HPDE6-E6E7 (cell line): ENCODE results near the gene SERAC1.
"Not testable (repeated sequence)": the region's sequence is repeated elsewhere in the genome, so short reads cannot be mapped to it uniquely, and the experiment has no call there.

Source experiments
- DNase-seq: peaks from one replicate; pipeline ENCODE4 v3.0.0; 2011; ENCODE audit warnings: missing footprints; ENCODE audit errors: extremely low spot score

Gene SERAC1

DNA sequence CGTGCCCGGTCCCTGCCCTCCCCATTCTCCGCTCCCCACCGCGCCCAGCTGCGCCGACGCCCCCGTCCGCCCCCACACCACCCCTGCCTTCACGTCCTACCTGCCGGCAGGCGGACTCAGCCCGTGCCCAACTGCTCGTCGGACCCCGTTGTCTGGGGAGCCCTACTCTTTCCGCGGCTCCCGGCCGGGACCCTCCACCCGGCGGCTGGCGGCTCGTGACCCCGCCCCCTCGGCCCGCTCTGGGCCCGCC, at the start of gene SERAC1:
Gene SERAC1, minus strand, starts transcription at position 223 of the 250 bp plus-strand sequence. CDS start 9,899 bp downstream, outside the sequence.
- DNase-seq, result no peak

- no peak for DNase-seq
Observed at GRCh38 chr6:158213925-158214674, 46.0 kb upstream of the SERAC1 start.

DNA sequence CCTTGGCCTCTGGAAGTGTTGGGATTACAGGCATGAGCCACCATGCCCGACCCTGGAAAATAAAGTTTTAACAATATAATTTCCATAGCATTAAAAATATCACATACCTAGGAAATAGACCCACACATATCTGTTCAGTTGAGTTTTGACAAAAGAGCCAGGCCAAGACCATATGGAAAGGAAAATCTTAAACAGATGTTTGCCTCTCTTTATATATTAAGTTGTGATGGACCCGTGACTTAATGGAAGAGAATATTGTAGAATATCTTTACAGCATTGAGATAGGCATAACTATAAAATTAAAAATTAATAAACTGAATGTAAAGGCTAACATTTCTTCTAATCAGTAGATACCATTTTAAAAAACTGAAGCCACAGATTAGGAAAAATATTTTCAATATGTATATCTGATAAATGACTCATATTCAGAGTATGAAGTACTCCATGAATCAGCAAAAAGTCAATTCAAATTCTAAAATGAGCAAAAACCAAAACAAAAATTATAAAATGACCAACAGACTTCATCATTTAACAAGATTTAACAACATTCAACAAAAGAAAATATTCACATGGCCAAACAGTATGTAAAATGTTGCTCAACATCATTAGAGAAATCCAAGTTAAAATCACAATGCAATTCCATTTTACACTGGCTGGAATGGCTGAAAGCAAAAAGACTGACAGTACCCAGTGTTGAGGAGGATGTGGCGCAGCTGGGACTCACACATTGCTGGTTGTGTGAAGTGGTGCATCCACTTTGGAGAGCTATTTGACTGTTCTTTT, 43.4 kb upstream of the SERAC1 start:
- no peak for DNase-seq

- not testable (repeated sequence) for DNase-seq
Observed at GRCh38 chr6:158209582-158210333, 41.7 kb upstream of the SERAC1 start.

DNA sequence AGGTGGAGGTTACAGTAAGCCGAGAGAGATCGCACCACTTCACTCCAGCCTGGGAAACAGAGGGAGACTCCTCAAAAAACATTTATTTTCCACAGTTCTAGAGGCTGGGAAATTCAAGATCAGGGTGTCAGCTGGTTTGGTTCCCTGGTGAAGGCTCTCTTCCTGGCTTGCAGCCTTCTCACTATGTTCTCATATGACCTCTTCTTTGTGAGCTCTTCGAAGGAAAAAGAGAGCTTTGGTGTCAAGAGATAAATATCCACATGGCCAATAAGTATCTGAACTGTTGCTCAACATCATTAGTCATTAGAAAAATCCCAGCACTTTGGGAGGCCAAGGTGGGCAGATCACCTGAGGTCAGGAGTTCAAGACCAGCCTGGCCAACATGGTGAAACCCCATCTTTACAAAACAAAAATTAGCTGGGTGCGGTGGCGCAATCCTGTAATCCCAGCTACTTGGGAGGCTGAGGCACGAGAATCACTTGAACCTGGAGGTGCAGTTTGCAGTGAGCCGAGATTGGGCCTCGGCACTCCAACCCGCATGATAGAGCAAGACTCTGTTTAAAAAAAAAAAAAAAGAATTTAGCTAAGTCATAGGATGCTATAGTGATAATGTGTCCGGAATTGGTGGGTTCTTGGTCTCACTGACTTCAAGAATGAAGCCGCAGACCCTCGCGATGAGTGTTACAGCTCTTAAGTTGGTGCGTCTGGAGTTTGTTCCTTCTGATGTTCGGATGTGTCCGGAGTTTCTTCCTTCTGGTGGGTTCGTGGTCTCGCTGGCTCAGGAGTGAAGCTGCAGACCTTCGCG, 40.4 kb upstream of the SERAC1 start:
- not testable (repeated sequence) for DNase-seq

- peak; percentile 49 for DNase-seq
Observed at GRCh38 chr6:158207422-158207788, 39.3 kb upstream of the SERAC1 start.

DNA sequence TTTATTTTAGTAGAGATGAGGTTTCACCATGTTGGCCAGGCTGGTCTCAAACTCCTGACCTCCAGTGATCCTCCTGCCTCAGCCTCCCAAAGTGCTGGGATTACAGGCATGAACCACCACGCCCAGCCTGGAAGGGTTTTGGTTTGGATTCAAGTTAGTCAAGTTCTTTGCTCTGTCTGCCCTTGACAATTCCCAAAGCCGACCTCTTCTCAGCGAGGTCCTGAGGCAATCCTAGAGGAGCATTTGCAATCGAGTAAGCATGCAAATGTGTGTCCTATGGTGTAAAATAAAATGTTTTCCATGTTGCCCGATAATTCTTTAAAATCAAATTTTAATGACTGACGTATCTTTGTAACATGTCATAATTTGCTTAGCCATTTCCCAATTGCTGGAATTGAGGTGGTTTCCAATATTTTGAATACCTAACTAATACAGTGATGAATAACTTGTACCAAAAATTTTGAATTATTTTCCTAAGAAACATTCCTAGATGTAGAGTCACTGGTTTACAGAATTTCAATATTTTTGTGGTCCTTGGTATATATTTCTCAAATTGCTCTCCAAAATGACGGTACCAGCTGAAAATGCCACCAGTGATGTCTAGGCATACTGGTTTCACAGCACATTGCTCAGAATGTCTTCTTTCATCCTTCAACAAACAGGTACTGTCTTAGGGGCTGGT, 38.8 kb upstream of the SERAC1 start:
- DNase-seq, result no peak

DNA sequence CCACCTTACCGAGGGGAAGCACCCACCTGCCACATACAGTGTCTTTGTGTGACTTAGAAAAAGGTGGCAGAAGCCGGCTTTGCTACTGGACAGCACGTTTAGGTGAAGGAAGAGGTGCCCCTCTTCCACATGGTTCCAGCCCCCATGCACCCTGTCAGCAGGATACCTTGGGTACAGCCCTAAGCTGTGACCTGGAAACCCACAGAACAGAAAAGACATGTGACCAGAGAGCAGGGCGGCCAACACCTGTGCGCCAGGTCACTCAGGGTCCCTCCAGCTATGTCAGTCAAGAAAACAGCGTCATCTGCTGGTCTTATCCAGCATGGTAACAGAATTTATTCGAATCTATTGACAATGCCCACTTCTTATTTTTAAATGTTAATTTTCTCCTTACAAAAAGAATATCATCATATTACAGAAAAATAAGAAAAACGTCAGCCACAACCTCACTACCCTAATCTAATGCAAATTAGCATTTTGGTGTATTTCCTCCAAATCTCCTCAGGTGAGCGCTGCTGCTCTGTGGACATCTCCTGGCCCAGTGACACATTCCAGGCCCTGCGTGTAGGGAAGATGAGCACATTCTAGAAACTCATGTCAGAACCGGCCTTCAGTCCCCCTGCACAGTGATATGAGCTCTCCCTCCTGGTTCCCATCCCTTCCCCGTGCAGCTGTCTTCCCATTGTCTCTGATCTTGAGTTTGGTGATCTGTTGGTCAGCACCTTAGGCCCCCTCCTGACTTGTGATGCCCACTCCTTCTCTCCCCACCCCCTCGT, 37.3 kb upstream of the SERAC1 start:
- no peak for DNase-seq

GRCh38 chr6:158198461-158198860, 30.4 kb upstream of the SERAC1 start:
- no peak for DNase-seq

- DNase-seq, result no peak
Observed at GRCh38 chr6:158194487-158195280, 26.6 kb upstream of the SERAC1 start.

DNA sequence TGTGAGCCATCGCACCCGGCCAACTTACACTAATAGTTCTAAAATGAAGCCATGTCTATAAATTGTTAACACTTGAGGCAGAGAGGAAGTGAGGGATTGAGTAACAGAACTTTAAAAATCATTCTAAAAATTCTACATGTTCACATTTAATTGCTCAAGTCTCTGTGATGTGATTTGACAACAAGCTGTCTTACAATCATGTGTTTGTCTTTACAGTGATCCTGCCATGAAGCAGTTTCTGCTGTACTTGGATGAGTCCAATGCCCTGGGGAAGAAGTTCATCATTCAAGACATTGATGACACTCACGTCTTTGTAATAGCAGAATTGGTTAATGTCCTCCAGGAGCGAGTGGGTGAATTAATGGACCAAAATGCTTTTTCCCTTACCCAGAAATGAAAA, 23.7 kb upstream of the SERAC1 start:
- DNase-seq, result no peak

DNA sequence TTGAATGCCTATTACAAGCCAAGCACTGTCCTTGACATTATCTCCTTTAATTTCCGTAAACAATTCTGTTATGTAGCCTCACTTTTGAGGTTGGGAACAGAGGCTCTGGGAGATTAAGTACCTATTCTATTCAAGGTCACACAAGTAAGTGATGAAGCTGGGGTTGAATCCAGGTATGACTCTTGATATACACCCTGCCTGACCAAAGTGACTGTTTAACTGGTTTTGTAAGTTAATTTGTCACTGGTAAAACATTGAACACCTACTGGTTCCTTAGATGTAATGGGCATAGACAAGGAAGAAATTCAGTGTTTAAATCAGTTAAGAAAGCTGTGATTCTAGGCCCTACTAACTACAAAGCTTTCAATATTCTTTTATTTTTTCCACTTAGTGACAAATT, 23.0 kb upstream of the SERAC1 start:
- DNase-seq, result no peak

DNA sequence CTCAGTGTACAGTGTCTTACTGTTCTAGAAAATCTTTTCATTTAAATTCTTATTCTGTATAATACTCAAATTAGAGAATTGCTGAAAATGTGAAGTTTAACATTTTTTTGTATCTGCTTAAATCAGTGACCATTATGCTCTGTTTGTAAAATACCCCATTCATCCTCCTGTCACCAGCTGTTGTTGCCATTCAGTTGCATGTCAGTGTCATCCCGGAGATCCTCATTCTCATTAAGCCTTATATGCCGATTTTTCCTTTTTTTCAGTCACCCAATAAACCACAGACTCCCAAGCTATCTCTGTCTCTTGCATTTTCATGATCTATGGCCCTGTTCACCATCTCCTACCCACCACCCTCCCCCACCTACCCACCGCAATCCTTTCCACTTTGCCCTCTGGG, 20.5 kb upstream of the SERAC1 start:
- no peak for DNase-seq

DNA sequence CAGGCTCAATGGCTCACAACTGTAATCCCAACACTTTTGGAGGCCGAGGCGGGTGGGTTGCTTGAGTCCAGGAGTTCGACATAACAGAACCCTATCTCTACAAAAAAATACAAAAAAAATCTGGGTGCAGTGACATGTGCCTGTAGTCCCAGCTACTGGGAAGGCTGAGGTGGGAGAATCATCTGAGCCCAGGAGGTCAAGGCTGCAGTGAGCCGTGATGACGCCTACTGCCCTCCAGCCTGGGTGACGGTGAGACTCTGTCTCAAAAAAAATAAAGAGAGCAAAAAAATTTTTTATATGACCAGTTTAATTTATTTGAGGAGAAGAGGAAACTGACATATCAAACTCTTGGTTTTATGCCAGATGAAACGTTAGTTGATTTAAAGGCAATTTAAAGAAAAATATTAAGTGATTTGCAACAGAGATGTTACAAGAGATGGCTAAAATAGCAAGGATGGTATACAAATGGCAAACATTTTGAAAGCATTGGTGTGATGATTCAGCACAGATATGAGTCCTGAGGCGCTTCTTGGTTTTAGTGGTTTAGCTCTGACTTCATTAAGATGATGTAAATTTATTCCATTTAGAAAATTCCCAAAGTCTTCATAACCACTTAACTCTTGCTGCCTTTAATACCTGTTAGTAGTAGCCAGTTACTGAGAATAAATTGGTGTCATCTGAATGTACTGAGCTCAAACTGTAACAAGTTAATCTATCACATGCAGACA, 17.8 kb upstream of the SERAC1 start:
- DNase-seq, result no peak

DNA sequence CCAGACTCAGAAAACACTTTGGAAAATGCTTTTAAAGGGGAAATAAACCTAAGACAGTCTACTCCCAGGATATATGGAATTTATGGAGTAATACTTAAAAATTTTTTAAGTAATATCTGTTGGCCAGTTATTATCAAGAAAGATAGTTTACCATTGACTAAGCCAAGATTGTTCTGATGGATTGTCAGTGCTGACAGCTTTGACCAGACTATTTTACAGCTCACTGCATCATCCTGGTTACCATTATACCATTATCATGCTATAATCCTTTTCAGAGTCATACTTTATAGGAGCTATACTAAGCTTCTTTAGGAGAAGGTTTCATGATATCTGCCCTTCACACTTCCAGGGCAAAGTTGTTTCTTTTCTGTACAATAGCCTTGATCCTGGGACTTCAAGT, 16.5 kb upstream of the SERAC1 start:
- DNase-seq, result no peak

DNA sequence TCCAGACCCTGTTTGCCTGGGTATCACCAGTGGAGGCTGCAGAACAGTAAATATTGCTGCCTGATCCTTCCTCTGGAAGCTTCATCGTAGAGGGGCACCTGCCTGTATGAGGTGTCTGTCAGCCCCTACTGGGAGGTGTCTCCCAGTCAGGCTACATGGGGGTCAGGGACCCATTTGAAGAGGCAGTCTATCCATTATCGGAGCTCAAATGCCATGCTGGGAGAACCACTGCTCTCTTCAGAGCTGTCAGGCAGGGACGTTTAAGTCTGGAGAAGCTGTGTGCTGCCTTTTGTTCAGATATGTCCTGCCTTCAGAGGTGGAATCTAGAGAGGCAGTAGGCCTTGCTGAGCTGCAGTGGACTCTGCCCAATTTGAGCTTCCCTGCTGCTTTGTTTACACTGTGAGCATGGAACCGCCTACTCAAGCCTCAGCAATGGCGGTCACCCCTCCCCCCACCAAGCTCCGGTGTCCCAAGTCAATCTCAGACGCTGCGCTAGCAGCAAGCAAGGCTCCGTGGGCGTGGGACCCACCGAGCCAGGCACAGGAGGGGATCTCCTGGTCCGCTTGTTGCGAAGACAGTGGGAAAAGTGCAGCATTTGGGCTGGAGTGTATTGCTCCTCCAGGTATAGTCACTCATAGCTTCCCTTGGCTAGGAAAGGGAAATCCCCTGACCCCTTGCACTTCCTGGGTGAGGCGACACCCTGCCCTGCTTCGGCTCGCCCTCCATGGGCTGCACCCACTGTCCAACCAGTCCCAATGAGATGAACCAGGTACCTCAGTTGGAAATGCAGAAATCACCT, 15.3 kb upstream of the SERAC1 start:
- not testable (repeated sequence) for DNase-seq

- DNase-seq, result not testable (repeated sequence)
Observed at GRCh38 chr6:158177712-158178111, 9.7 kb upstream of the SERAC1 start.

DNA sequence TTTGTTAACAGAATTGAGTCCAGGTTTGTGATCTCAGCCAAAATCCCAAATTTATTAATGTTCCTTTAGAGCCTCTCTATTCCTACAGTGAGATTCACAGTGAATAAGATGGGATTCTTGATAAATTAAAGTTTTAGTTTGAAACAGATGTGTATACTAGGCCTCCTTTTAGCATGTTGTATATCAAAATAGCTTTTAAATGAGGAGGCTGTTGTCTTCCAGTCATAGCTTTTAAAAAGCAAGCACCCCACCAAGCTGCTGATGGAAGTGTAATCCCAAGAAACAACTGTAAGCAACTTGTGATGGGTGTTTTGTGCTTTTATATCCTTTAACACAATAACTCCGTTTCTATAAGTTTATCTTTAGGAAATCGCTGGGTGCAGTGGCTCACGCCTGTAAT, 7.0 kb upstream of the SERAC1 start:
- DNase-seq, result no peak
